Measurements from ENCODE around the gene UBE2L3. TPM values are rescaled to one million over a fixed set of nuclear protein-coding genes. Genes with fewer than 3 reads are reported as not detected.
A peak's percentile ranks its signal among the peaks of the same experiment; 100 is the strongest.
"Not testable (repeated sequence)": the region's sequence is repeated elsewhere in the genome, so short reads cannot be mapped to it uniquely, and the experiment has no call there.

The UBE2L3 gene
- polyA plus RNA-seq, 1 donor: 53.8 TPM

GRCh38 chr22:21626073-21626734 is 58.7 kb downstream of the UBE2L3 start:
- no peak for DNase-seq

- no peak for DNase-seq
Observed at GRCh38 chr22:21626735-21627469, 59.4 kb downstream of the UBE2L3 start.

GRCh38 chr22:21628386-21629254 is 61.1 kb downstream of the UBE2L3 start:
- DNase-seq: no peak

GRCh38 chr22:21629255-21630149 is 62.0 kb downstream of the UBE2L3 start, which contains the start of gene YDJC:
Gene YDJC (minus strand): TSS chr22:21630022. CDS start chr22:21630014, 8 bp downstream.
- peak; percentile 90 for DNase-seq

- no peak for DNase-seq
Observed at GRCh38 chr22:21631025-21631424, 63.5 kb downstream of the UBE2L3 start.

- DNase-seq: no peak
Observed at GRCh38 chr22:21632237-21632895, 64.9 kb downstream of the UBE2L3 start, which contains the start of gene CCDC116. Gene CCDC116 (plus strand): TSS chr22:21632760. CDS start chr22:21633182, 422 bp downstream.

- DNase-seq: no peak
Observed at GRCh38 chr22:21632931-21633330, 65.4 kb downstream of the UBE2L3 start.

- no peak for DNase-seq
Observed at GRCh38 chr22:21633481-21633880, 66.0 kb downstream of the UBE2L3 start.

GRCh38 chr22:21634081-21634480 is 66.6 kb downstream of the UBE2L3 start:
- DNase-seq: no peak

GRCh38 chr22:21634844-21635243 is 67.3 kb downstream of the UBE2L3 start:
- no peak for DNase-seq

GRCh38 chr22:21635771-21636510 is 68.4 kb downstream of the UBE2L3 start:
- no peak for DNase-seq

GRCh38 chr22:21636629-21637218 is 69.2 kb downstream of the UBE2L3 start:
- DNase-seq: no peak

- DNase-seq: not testable (repeated sequence)
Observed at GRCh38 chr22:21637450-21637849, 69.9 kb downstream of the UBE2L3 start.

GRCh38 chr22:21639359-21639758 is 71.8 kb downstream of the UBE2L3 start:
- DNase-seq: no peak

GRCh38 chr22:21640810-21641209 is 73.3 kb downstream of the UBE2L3 start:
- no peak for DNase-seq

- DNase-seq: no peak
Observed at GRCh38 chr22:21641417-21641788, 73.9 kb downstream of the UBE2L3 start.

GRCh38 chr22:21641789-21642583 is 74.5 kb downstream of the UBE2L3 start, which contains the start of gene SDF2L1:
Gene SDF2L1 (plus strand): TSS chr22:21642302. CDS start chr22:21642337, 35 bp downstream.
- peak; percentile 97 for DNase-seq

GRCh38 chr22:21642584-21643448 is 75.3 kb downstream of the UBE2L3 start:
- no peak for DNase-seq
